ENCODE data around the gene C10orf90.

DNA sequence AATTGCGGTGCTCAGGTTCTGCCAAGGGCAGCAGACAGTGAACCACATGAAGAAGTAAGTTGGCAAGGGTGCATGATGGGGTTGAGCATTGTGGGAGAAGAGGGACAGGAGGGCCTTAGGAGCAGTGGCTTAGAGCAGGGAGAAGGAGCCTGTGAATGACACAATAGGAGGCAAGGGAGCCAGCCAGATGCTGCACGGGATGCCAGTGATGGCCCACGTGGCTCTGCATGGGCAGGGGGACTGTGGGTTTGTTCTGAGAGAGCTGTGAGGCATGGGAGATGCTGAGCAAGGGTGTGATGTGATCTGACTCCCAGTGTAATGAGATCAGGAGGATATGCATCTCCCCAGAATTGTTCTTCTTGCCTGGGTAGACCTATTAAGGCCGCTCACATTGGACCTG lies 60.9 kb downstream of the C10orf90 start:
- TF ChIP-seq POLR2A (IDR thresholded peaks at IDR 0.05) = no peak
- TF ChIP-seq, protein P1, sequence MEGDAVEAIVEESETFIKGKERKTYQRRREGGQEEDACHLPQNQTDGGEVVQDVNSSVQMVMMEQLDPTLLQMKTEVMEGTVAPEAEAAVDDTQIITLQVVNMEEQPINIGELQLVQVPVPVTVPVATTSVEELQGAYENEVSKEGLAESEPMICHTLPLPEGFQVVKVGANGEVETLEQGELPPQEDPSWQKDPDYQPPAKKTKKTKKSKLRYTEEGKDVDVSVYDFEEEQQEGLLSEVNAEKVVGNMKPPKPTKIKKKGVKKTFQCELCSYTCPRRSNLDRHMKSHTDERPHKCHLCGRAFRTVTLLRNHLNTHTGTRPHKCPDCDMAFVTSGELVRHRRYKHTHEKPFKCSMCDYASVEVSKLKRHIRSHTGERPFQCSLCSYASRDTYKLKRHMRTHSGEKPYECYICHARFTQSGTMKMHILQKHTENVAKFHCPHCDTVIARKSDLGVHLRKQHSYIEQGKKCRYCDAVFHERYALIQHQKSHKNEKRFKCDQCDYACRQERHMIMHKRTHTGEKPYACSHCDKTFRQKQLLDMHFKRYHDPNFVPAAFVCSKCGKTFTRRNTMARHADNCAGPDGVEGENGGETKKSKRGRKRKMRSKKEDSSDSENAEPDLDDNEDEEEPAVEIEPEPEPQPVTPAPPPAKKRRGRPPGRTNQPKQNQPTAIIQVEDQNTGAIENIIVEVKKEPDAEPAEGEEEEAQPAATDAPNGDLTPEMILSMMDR (IDR thresholded peaks at IDR 0.05) = no peak

All from ovary (tissue), 3 donors.